OCI-LY7 (cell line): ENCODE data around the gene PTPRU.

Experiments used
- EZH2phosphoT487 ChIP-seq: fragments of 200-600 bp; sonication (generic); IDR thresholded peaks from 2 replicates; pipeline ENCODE4 v1.6.1; 2018; ENCODE audit warnings: low read depth, borderline replicate concordance, mild to moderate bottlenecking, mixed run types, antibody characterized with exemption, low read length, moderate library complexity, mixed read lengths
- TF ChIP-seq, protein P1 (sequence below): fragments of 200-600 bp; sonication (generic); conservative IDR thresholded peaks from 2 replicates; pipeline ENCODE4 v1.5.1; 2014; ENCODE audit warnings: mild to moderate bottlenecking, antibody characterized with exemption, low read length, moderate library complexity, mixed read lengths

DNA sequence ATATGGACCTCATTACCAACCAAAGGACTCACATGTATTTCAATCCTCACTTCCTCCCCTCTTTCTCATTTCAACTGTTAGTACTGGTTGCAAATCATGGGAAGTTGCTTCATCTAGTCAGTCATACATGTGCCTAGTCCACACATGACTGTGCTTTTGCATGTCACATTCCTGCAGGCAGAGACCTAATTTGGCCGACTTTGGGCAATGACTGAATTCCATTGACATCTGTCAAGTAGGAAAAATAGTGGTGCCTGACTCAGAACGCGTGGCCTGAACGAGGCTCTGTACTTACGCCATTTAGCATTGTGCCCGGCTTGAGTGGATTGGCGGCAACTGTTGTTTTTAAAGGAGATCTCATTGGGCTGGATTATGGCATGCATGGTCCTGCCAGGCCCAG is 18.0 kb downstream of the PTPRU start:
- TF ChIP-seq, protein P1, sequence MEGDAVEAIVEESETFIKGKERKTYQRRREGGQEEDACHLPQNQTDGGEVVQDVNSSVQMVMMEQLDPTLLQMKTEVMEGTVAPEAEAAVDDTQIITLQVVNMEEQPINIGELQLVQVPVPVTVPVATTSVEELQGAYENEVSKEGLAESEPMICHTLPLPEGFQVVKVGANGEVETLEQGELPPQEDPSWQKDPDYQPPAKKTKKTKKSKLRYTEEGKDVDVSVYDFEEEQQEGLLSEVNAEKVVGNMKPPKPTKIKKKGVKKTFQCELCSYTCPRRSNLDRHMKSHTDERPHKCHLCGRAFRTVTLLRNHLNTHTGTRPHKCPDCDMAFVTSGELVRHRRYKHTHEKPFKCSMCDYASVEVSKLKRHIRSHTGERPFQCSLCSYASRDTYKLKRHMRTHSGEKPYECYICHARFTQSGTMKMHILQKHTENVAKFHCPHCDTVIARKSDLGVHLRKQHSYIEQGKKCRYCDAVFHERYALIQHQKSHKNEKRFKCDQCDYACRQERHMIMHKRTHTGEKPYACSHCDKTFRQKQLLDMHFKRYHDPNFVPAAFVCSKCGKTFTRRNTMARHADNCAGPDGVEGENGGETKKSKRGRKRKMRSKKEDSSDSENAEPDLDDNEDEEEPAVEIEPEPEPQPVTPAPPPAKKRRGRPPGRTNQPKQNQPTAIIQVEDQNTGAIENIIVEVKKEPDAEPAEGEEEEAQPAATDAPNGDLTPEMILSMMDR: no peak
- no peak for TF ChIP-seq EZH2phosphoT487
